WTC11 (cell line): ENCODE results near the gene TRIM38. TPM values are rescaled to one million over a fixed set of nuclear protein-coding genes. Genes with fewer than 3 reads are reported as not detected.
A peak's percentile ranks its signal among the peaks of the same experiment; 100 is the strongest.

Experiments used
- CREM ChIP-seq: sonication (generic); formaldehyde crosslinking; IDR thresholded peaks from 2 replicates; pipeline ENCODE4 v1.8.1; 2022; ENCODE audit warnings: mild to moderate bottlenecking, missing genetic modification reagents, moderate library complexity
- E2F1 ChIP-seq: sonication (generic); formaldehyde crosslinking; IDR thresholded peaks from 2 replicates; pipeline ENCODE4 v1.8.0; 2022; ENCODE audit warnings: mild to moderate bottlenecking, missing genetic modification reagents
- FOXP1 ChIP-seq: sonication (generic); formaldehyde crosslinking; IDR thresholded peaks from 2 replicates; pipeline ENCODE4 v1.8.0; 2022; ENCODE audit warnings: missing genetic modification reagents, mild to moderate bottlenecking, moderate library complexity, borderline replicate concordance
- FOXP4 ChIP-seq: sonication (generic); formaldehyde crosslinking; IDR thresholded peaks from 2 replicates; pipeline ENCODE4 v1.8.0; 2022; ENCODE audit warnings: mild to moderate bottlenecking, missing genetic modification reagents
- GABPB1 ChIP-seq: sonication (generic); formaldehyde crosslinking; IDR thresholded peaks from 2 replicates; pipeline ENCODE4 v1.8.1; 2023; ENCODE audit warnings: mild to moderate bottlenecking, missing genetic modification reagents
- GRHL2 ChIP-seq: fragments of 250-450 bp; sonication (Bioruptor Pico); IDR thresholded peaks from 2 replicates; pipeline ENCODE4 v1.8.0; 2022; ENCODE audit warnings: mild to moderate bottlenecking, moderate library complexity; ENCODE audit not compliant: insufficient replicate concordance, severe bottlenecking
- NFYB ChIP-seq: sonication (generic); formaldehyde crosslinking; conservative IDR thresholded peaks from 2 replicates; pipeline ENCODE4 v1.8.0; 2022; ENCODE audit warnings: low read depth, missing genetic modification reagents
- NR3C1 ChIP-seq: sonication (generic); formaldehyde crosslinking; conservative IDR thresholded peaks from 2 replicates; pipeline ENCODE4 v1.8.1; 2023; ENCODE audit warnings: low read depth, mild to moderate bottlenecking, missing genetic modification reagents
- PRDM15 ChIP-seq: sonication (generic); formaldehyde crosslinking; IDR thresholded peaks from 2 replicates; pipeline ENCODE4 v1.8.0; 2022; ENCODE audit warnings: missing genetic modification reagents
- RELA ChIP-seq: sonication (generic); formaldehyde crosslinking; IDR thresholded peaks from 2 replicates; pipeline ENCODE4 v1.8.1; 2022; ENCODE audit warnings: missing genetic modification reagents, mild to moderate bottlenecking, borderline replicate concordance
- SMAD3 ChIP-seq: sonication (generic); formaldehyde crosslinking; IDR thresholded peaks from 2 replicates; pipeline ENCODE4 v1.8.0; 2022; ENCODE audit warnings: missing genetic modification reagents, mild to moderate bottlenecking, borderline replicate concordance
- SOX15 ChIP-seq: fragments of 250-450 bp; sonication (Bioruptor Pico); IDR thresholded peaks from 2 replicates; pipeline ENCODE4 v1.9.0; 2021; ENCODE audit warnings: mild to moderate bottlenecking
- ZBTB21 ChIP-seq: sonication (generic); formaldehyde crosslinking; IDR thresholded peaks from 2 replicates; pipeline ENCODE4 v1.8.1; 2023; ENCODE audit warnings: mild to moderate bottlenecking, missing genetic modification reagents, borderline replicate concordance
- ZNF121 ChIP-seq: sonication (generic); formaldehyde crosslinking; IDR thresholded peaks from 2 replicates; pipeline ENCODE4 v1.8.0; 2023; ENCODE audit warnings: missing genetic modification reagents
- ZNF219 ChIP-seq: sonication (generic); formaldehyde crosslinking; IDR thresholded peaks from 2 replicates; pipeline ENCODE4 v1.8.0; 2023; ENCODE audit warnings: missing genetic modification reagents, mild to moderate bottlenecking, borderline replicate concordance
- ZNF263 ChIP-seq: sonication (generic); formaldehyde crosslinking; IDR thresholded peaks from 2 replicates; pipeline ENCODE4 v1.8.1; 2022; ENCODE audit warnings: low read depth, mild to moderate bottlenecking, moderate library complexity, missing genetic modification reagents
- ZNF396 ChIP-seq: fragments of 250-450 bp; sonication (Bioruptor Pico); IDR thresholded peaks from 2 replicates; pipeline ENCODE4 v1.8.0; 2021; ENCODE audit warnings: mild to moderate bottlenecking, moderate library complexity, borderline replicate concordance
- ZNF416 ChIP-seq: fragments of 250-450 bp; sonication (Bioruptor Pico); IDR thresholded peaks from 2 replicates; pipeline ENCODE4 v1.9.0; 2021; ENCODE audit warnings: mild to moderate bottlenecking, inconsistent platforms
- ZNF425 ChIP-seq: fragments of 250-450 bp; sonication (Bioruptor Pico); conservative IDR thresholded peaks from 2 replicates; pipeline ENCODE4 v1.9.0; 2021; ENCODE audit warnings: mild to moderate bottlenecking
- ZNF671 ChIP-seq: fragments of 250-450 bp; sonication (Bioruptor Pico); IDR thresholded peaks from 2 replicates; pipeline ENCODE4 v1.8.0; 2021; ENCODE audit warnings: mild to moderate bottlenecking
- total RNA-seq: library from RNA; stranded (reverse); gene quantifications from 3 replicates; pipeline ENCODE4 v1.2.3, GENCODE V29; 2021
- TF ChIP-seq, protein P1 (sequence below): sonication (generic); formaldehyde crosslinking; IDR thresholded peaks from 2 replicates; pipeline ENCODE4 v1.8.0; 2022; ENCODE audit warnings: mild to moderate bottlenecking, missing genetic modification reagents
- TF ChIP-seq, protein P2 (sequence below): fragments of 250-450 bp; sonication (Bioruptor Pico); IDR thresholded peaks from 2 replicates; pipeline ENCODE4 v1.9.0; 2021; ENCODE audit warnings: mild to moderate bottlenecking, borderline replicate concordance
- TF ChIP-seq, protein P3 (sequence below): sonication (generic); formaldehyde crosslinking; IDR thresholded peaks from 2 replicates; pipeline ENCODE4 v1.8.1; 2022; ENCODE audit warnings: low read depth, mild to moderate bottlenecking, moderate library complexity, missing genetic modification reagents, borderline replicate concordance

TRIM38 gene
- total RNA-seq, 1 experiment from 2014 or later, result 1.6 TPM

DNA sequence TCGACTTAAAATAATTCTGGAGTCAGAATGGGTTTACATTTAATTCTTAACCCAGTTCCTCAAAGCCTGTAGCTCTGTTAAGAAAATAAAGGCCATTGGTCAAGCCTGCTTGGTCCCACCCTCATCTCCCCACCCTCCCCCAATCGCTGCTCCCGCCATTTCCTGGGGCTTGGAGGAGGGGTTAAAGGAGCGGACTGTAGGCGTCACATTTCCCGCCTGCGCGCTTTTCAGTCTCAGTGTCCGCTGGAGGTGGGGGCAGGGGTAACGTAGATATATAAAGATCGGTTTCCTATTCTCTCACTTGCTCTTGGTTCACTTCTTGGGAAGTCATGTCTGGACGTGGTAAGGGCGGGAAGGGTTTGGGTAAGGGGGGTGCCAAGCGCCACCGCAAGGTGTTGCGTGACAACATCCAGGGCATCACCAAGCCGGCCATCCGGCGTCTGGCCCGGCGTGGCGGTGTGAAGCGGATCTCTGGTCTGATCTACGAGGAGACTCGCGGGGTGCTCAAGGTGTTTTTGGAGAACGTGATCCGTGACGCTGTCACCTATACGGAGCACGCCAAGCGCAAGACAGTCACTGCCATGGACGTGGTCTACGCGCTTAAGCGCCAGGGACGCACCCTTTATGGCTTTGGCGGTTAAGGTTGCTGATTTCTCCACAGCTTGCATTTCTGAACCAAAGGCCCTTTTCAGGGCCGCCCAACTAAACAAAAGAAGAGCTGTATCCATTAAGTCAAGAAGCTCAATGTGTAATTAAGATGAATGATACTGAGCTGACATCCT is 58.9 kb downstream of the TRIM38 start (continued):
- TF ChIP-seq E2F1 (CRISPR knock-in tag), result no peak
- no peak for TF ChIP-seq RELA (CRISPR knock-in tag)
- TF ChIP-seq ZNF425 (CRISPR knock-in tag), result peak; percentile 54; the same call in 1 of the 2 replicates
- TF ChIP-seq ZNF121, result no peak
- no peak for TF ChIP-seq GABPB1 (CRISPR knock-in tag)
- no peak for TF ChIP-seq PRDM15 (CRISPR knock-in tag)
- TF ChIP-seq, protein P1, sequence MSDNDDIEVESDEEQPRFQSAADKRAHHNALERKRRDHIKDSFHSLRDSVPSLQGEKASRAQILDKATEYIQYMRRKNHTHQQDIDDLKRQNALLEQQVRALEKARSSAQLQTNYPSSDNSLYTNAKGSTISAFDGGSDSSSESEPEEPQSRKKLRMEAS (CRISPR knock-in tag), result no peak
- TF ChIP-seq ZNF416 (CRISPR knock-in tag), result peak; percentile 69; the same call in 1 of the 2 replicates
- no peak for TF ChIP-seq ZNF263 (CRISPR knock-in tag)
- TF ChIP-seq ZBTB21 (CRISPR knock-in tag), result no peak
- TF ChIP-seq CREM (CRISPR knock-in tag), result peak; percentile 66
- TF ChIP-seq, protein P2, sequence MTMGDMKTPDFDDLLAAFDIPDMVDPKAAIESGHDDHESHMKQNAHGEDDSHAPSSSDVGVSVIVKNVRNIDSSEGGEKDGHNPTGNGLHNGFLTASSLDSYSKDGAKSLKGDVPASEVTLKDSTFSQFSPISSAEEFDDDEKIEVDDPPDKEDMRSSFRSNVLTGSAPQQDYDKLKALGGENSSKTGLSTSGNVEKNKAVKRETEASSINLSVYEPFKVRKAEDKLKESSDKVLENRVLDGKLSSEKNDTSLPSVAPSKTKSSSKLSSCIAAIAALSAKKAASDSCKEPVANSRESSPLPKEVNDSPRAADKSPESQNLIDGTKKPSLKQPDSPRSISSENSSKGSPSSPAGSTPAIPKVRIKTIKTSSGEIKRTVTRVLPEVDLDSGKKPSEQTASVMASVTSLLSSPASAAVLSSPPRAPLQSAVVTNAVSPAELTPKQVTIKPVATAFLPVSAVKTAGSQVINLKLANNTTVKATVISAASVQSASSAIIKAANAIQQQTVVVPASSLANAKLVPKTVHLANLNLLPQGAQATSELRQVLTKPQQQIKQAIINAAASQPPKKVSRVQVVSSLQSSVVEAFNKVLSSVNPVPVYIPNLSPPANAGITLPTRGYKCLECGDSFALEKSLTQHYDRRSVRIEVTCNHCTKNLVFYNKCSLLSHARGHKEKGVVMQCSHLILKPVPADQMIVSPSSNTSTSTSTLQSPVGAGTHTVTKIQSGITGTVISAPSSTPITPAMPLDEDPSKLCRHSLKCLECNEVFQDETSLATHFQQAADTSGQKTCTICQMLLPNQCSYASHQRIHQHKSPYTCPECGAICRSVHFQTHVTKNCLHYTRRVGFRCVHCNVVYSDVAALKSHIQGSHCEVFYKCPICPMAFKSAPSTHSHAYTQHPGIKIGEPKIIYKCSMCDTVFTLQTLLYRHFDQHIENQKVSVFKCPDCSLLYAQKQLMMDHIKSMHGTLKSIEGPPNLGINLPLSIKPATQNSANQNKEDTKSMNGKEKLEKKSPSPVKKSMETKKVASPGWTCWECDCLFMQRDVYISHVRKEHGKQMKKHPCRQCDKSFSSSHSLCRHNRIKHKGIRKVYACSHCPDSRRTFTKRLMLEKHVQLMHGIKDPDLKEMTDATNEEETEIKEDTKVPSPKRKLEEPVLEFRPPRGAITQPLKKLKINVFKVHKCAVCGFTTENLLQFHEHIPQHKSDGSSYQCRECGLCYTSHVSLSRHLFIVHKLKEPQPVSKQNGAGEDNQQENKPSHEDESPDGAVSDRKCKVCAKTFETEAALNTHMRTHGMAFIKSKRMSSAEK (CRISPR knock-in tag), result peak; percentile 83
- TF ChIP-seq FOXP1, result peak; percentile 28; the same call in 1 of the 2 replicates
- no peak for TF ChIP-seq SMAD3
- peak; percentile 36; the same call in 1 of the 2 replicates for TF ChIP-seq FOXP4 (CRISPR knock-in tag)
- TF ChIP-seq NR3C1 (CRISPR knock-in tag), result no peak
- no peak for TF ChIP-seq ZNF396 (CRISPR knock-in tag)
- TF ChIP-seq NFYB (CRISPR knock-in tag), result peak; percentile 32; the same call in 1 of the 2 replicates
- no peak for TF ChIP-seq SOX15 (CRISPR knock-in tag)
- no peak for TF ChIP-seq GRHL2 (CRISPR knock-in tag)
- no peak for TF ChIP-seq ZNF219 (CRISPR knock-in tag)
- TF ChIP-seq ZNF671, result peak; percentile 84
- TF ChIP-seq, protein P3, sequence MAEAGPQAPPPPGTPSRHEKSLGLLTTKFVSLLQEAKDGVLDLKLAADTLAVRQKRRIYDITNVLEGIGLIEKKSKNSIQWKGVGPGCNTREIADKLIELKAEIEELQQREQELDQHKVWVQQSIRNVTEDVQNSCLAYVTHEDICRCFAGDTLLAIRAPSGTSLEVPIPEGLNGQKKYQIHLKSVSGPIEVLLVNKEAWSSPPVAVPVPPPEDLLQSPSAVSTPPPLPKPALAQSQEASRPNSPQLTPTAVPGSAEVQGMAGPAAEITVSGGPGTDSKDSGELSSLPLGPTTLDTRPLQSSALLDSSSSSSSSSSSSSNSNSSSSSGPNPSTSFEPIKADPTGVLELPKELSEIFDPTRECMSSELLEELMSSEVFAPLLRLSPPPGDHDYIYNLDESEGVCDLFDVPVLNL, result 0 out of 2 replicates have a peak, but pooled peaks have one; percentile 51
